Heart left ventricle (tissue), 16 donors: ENCODE measurements around the gene METTL25. TPM values are rescaled to one million over a fixed set of nuclear protein-coding genes. Genes with fewer than 3 reads are reported as not detected.
A peak's percentile ranks its signal among the peaks of the same experiment; 100 is the strongest.
"Not testable (repeated sequence)": the region's sequence is repeated elsewhere in the genome, so short reads cannot be mapped to it uniquely, and the experiment has no call there.

ENCODE experiments used
- ATAC-seq, 4 donors: fragments of 200-7000 bp; cut with Tn5 transposase; one replicate each; pipeline ENCODE4 v1.9.1; 2020 to 2022; ENCODE audit warnings: moderate library complexity in 4 of 4, mild to moderate bottlenecking in 3 of 4, moderate number of reproducible peaks in 1 of 4
- DNase-seq, 5 donors: peaks; one replicate each; pipeline ENCODE4 v3.0.0-alpha.2; 2020
- H3K27ac ChIP-seq, 12 donors: fragments of 200-600 bp; sonication (generic) in 4 of 12; one replicate each; pipeline versions ENCODE4 v1.5.0 to v1.8.0; 2016 to 2022; ENCODE audit warnings: mild to moderate bottlenecking in 2 of 12
- H3K27me3 ChIP-seq, 9 donors: fragments of 200-600 bp; sonication (generic) in 2 of 9; one replicate each; pipeline versions ENCODE4 v1.5.1 to v1.8.0; 2016 to 2022; ENCODE audit warnings: mild to moderate bottlenecking in 3 of 9
- H3K36me3 ChIP-seq, 9 donors: fragments of 200-600 bp; sonication (generic) in 2 of 9; one replicate each; pipeline versions ENCODE4 v1.5.0 to v1.8.0; 2018 to 2022; ENCODE audit warnings: mild to moderate bottlenecking in 2 of 9
- H3K4me1 ChIP-seq, 12 donors: fragments of 200-600 bp; sonication (generic) in 4 of 12; one replicate each; pipeline versions ENCODE4 v1.5.0 to v1.8.0; 2016 to 2022; ENCODE audit warnings: mild to moderate bottlenecking in 3 of 12
- H3K4me3 ChIP-seq, 12 donors: fragments of 200-600 bp; sonication (generic) in 4 of 12; one replicate each; pipeline versions ENCODE4 v1.5.0 to v1.8.0; 2017 to 2022; ENCODE audit warnings: mild to moderate bottlenecking in 9 of 12, moderate library complexity in 4 of 12
- H3K9me3 ChIP-seq, 12 donors: fragments of 200-600 bp; sonication (generic) in 4 of 12; one replicate each; pipeline versions ENCODE4 v1.5.0 to v1.8.0; 2016 to 2022; ENCODE audit warnings: mild to moderate bottlenecking in 1 of 12
- POLR2A ChIP-seq, 2 donors: fragments of 450-650 bp; IDR thresholded peaks; one replicate each; pipeline ENCODE4 v1.6.1; 2017; ENCODE audit warnings: antibody characterized with exemption in 2 of 2, mild to moderate bottlenecking in 2 of 2, moderate library complexity in 2 of 2
- WGBS, 4 donors: extraction: QIAGEN DNeasy Blood & Tissue Kit in 2 of 4; methylation state at CpG; one replicate each; pipeline versions ENCODE4 v1.1.5 to v1.1.7; 2013 to 2018; 5-methylcytosine and 5-hydroxymethylcytosine counted together
- intact Hi-C, 10 donors: fragments of 100-400 bp; cut with DNase I; formaldehyde crosslinking; loops; one replicate each; pipeline versions ENCODE4 v1.11.1 to v1.14.2; 2022
- polyA plus RNA-seq, 2 donors: library from polyadenylated mRNA; stranded (reverse); fragments of 200-250 nt; gene quantifications; one replicate each; pipeline ENCODE4 v1.2.3, GENCODE V29; 2013
- total RNA-seq, 9 donors: library from RNA; depleted of rRNA in 2 of 9; stranded (reverse); fragments of >200 nt in 2 of 9; fragmentation: NEBNext Ultra II Directional in 3 of 9; extraction: Animal tissue kit (Norgen Biotek cat#: 25700) in 3 of 9; gene quantifications; one replicate each; pipeline versions ENCODE4 v1.1.0 to v1.2.4, GENCODE V29; 2016 to 2023
- TF ChIP-seq, protein P1 (sequence below), 12 donors: fragments of 200-600 bp; sonication (generic) in 4 of 12; IDR thresholded peaks; one replicate each; pipeline versions ENCODE4 v1.5.0 to v1.8.0; 2018 to 2022; ENCODE audit warnings: antibody characterized with exemption in 12 of 12, mild to moderate bottlenecking in 5 of 12
- donor health status: ischemic (EF 13 %, LVEDD 7.1; RV severe dilation, severe dysfunction).
- donor health status: healthy with polysubstance abuse.
- donor health status: DM: no; HTN: yes; CAD: no.
- donor health status: DM: no; HTN: no; CAD: no.
- donor health status: ischemic (EF 25% LVEDD 6.9; RV normal size, moderate dysfunction).
- donor health status: ischemic (EF 25% LVEDD 5.7; RV mildly dilated, moderate dysfunction).
- donor health status: healthy.
- donor health status: DM: yes; HTN: yes; CAD: no.
- donor health status: ischemic (EF 35%, LVEDD 5.7; RV mildly dilated, moderate dysfunction).
- donor health status: nonischemic (EF 11% LVEDD 7.7; RV severe dilation, severe dysfunction).
- donor health status: DM: yes; HTN: yes; CAD: no.
- donor health status: PGD.
- donor health status: ischemic (EF 29% LVEDD 5.4; RV normal size, mild dysfunction).
- donor health status: nonischemic (EF 23%, LVEDD 6.1; RV moderate dilation, normal function).

The METTL25 gene
- total and polyA plus RNA-seq, 11 donors, result 2.2 to 19.6 (median 11.5) TPM

DNA sequence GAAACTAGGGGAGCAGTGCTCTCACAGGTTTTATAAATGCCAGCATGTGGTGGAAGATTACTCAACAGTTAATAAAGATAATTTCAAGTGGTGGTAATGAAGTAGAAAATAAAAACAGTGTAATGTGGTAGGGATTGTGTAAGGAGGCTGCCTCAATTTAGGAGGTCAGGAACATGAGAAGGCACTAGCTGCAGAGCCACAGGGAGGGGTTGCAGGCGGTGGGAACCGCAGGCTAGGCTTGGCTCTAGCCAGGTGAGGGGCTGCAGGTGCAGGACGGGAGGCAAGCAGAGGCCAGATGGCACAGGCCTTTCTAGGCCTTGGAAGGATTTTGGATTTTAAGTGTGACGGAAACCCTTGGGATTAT is 768 bp downstream of the METTL25 start:
- peak in 2 of 4 donors; percentile 7 to 31 for ATAC-seq
- WGBS, 4 donors, result 5 to 19% (median 12%) methylated on average over 4 of the region's 4 CpGs
- Histone ChIP-seq H3K4me3 (peak overlapping the region; percentile 75 to 98 (median 90)), H3K27ac (peak overlapping the region in 11 of 12 donors; percentile 89 to 99 (median 97)), H3K27me3 (no peaks in the 10 kb centered on the region), H3K36me3 (peaks cover 0 to 29% (median 26%) of the 10 kb centered on the region in 9 donors), H3K4me1 (peaks cover 13 to 57% (median 41%) of the 10 kb centered on the region in 12 donors), H3K9me3 (no peaks in the 10 kb centered on the region)
- TF ChIP-seq, protein P1, sequence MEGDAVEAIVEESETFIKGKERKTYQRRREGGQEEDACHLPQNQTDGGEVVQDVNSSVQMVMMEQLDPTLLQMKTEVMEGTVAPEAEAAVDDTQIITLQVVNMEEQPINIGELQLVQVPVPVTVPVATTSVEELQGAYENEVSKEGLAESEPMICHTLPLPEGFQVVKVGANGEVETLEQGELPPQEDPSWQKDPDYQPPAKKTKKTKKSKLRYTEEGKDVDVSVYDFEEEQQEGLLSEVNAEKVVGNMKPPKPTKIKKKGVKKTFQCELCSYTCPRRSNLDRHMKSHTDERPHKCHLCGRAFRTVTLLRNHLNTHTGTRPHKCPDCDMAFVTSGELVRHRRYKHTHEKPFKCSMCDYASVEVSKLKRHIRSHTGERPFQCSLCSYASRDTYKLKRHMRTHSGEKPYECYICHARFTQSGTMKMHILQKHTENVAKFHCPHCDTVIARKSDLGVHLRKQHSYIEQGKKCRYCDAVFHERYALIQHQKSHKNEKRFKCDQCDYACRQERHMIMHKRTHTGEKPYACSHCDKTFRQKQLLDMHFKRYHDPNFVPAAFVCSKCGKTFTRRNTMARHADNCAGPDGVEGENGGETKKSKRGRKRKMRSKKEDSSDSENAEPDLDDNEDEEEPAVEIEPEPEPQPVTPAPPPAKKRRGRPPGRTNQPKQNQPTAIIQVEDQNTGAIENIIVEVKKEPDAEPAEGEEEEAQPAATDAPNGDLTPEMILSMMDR (IDR thresholded peaks at IDR 0.05), result no peak
- TF ChIP-seq POLR2A (IDR thresholded peaks at IDR 0.05), result no peak
- peak in 2 of 5 donors; percentile 30 to 57 for DNase-seq
- intact Hi-C loops, result loop anchor here in 1 of 10 donors (2.0 kb wide), 1 partner anchor 328 kb away; the partner anchor contains the start of gene TMTC2

DNA sequence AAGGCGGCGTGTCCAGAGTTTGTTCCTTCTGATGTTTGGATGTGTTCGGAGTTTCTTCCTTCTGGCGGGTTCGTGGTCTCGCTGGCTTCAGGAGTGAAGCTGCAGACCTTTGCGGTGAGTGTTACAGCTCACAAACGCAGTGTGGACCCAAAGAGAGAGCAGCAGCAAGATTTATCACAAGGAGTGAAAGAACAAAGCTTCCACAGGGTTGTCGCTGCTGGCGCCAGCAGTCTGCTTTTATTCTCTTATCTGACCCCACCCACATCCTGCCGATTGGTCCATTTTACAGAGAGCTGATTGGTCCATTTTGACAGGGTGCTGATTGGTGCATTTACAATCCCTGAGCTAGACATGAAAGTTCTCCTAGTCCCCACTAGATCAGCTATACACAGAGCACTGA is 2.5 kb downstream of the METTL25 start:
- H3K4me3 ChIP-seq, H3K27me3 ChIP-seq, H3K27ac ChIP-seq, intact Hi-C loops, H3K9me3 ChIP-seq, ATAC-seq, DNase-seq: not testable (repeated sequence)
- H3K36me3 ChIP-seq, result peaks cover 0 to 12% (median 8%) of the 10 kb centered on the region in 9 donors
- peaks cover 13 to 56% (median 35%) of the 10 kb centered on the region in 12 donors for H3K4me1 ChIP-seq
- WGBS, 4 donors, result 95 to 98% (median 96%) methylated on average over 11 of the region's 11 CpGs

DNA sequence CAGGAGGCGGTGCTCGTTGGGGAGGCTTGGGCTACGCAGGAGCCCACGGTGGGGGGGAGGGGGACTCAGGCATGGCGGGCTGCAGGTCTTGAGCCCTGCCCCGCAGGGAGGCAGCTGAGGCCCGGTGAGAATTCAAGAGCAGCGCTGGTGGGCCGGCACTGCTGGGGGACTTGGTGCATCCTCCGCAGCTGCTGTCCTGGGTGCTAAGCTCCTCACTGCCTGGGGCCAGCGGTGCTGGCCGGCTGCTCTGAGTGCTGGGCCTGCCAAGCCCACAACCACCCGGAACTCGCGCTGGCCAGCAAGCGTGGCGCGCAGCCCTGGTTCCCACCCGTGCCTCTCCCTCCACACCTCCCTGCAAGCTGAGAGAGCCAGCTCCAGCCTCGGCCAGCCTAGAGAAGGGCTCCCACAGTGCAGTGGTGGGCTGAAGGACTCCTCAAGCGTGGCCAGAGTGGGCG is 3.2 kb downstream of the METTL25 start:
- DNase-seq, result peak in 1 of 5 donors; percentile 57
- intact Hi-C loops, result no loop called here
- H3K36me3 ChIP-seq, result peaks cover 0 to 5% (median 2%) of the 10 kb centered on the region in 9 donors
- H3K4me3 ChIP-seq, result no peak overlapping the region
- TF ChIP-seq, protein P1 (IDR thresholded peaks at IDR 0.05), result no peak
- no peak for TF ChIP-seq POLR2A (IDR thresholded peaks at IDR 0.05)
- no peak overlapping the region for H3K27ac ChIP-seq
- ATAC-seq, result no peak
- no peaks in the 10 kb centered on the region for H3K9me3 ChIP-seq
- H3K27me3 ChIP-seq, result no peaks in the 10 kb centered on the region
- 89 to 96% (median 90%) methylated on average over 7 to 22 of the region's 22 CpGs for WGBS, 4 donors
- H3K4me1 ChIP-seq, result peaks cover 9 to 49% (median 29%) of the 10 kb centered on the region in 12 donors

DNA sequence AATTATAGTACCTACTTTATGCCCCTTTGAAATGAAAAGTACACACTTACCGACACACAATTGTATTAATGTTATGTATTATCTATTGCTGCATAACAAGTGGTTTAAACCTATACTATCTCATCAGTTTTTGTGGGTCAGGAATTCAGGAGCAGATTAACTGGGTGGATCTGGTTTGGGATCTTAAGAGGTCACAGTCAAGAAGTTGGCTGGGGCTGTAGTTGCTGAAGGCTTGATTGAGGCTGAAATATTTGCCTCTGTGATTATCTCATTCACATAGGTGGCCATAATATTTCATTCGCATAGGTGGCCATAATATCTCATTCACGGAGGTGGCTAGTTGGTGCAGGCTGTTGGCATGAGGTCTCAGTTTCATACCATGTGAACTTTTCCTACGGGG is 5.7 kb downstream of the METTL25 start:
- no peak for TF ChIP-seq POLR2A (IDR thresholded peaks at IDR 0.05)
- TF ChIP-seq, protein P1 (IDR thresholded peaks at IDR 0.05), result no peak
- Histone ChIP-seq H3K9me3 (no peaks in the 10 kb centered on the region), H3K4me3 (peak overlapping the region in 1 of 12 donors; percentile 3), H3K36me3 (no peaks in the 10 kb centered on the region), H3K27ac (no peak overlapping the region), H3K4me1 (peaks cover 0 to 37% (median 18%) of the 10 kb centered on the region in 12 donors), H3K27me3 (no peaks in the 10 kb centered on the region)
- 52 to 58% (median 53%) methylated on average over 4 of the region's 4 CpGs for WGBS, 4 donors
- intact Hi-C loops, result no loop called here
- DNase-seq (no peak), ATAC-seq (peak in 1 of 4 donors; percentile 37)

GRCh38 chr12:82366197-82366596 is 7.9 kb downstream of the METTL25 start:
- TF ChIP-seq, protein P1 (IDR thresholded peaks at IDR 0.05), result no peak
- TF ChIP-seq POLR2A (IDR thresholded peaks at IDR 0.05), result no peak
- ATAC-seq (no peak), DNase-seq (no peak)
- peaks cover 0 to 20% (median 4%) of the 10 kb centered on the region in 12 donors for H3K4me1 ChIP-seq
- peaks cover 0 to 8% (median 0%) of the 10 kb centered on the region in 9 donors for H3K36me3 ChIP-seq
- intact Hi-C loops, result no loop called here
- H3K4me3 ChIP-seq, result no peak overlapping the region
- WGBS, 4 donors, result 63 to 68% (median 65%) methylated on average over 1 of the region's 1 CpG
- no peaks in the 10 kb centered on the region for H3K9me3 ChIP-seq
- no peak overlapping the region for H3K27ac ChIP-seq
- H3K27me3 ChIP-seq, result no peaks in the 10 kb centered on the region
